HG03460 (cell line): ENCODE measurements around the gene GAGE13.
"Not testable (repeated sequence)": the region's sequence is repeated elsewhere in the genome, so short reads cannot be mapped to it uniquely, and the experiment has no call there.

ENCODE experiments used
- ATAC-seq: cut with Tn5 transposase; IDR thresholded peaks from one replicate; pipeline ENCODE4 v1.9.1; 2021; ENCODE audit not compliant: unreplicated experiment

Gene GAGE13, protein sequence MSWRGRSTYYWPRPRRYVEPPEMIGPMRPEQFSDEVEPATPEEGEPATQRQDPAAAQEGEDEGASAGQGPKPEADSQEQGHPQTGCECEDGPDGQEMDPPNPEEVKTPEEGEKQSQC

DNA sequence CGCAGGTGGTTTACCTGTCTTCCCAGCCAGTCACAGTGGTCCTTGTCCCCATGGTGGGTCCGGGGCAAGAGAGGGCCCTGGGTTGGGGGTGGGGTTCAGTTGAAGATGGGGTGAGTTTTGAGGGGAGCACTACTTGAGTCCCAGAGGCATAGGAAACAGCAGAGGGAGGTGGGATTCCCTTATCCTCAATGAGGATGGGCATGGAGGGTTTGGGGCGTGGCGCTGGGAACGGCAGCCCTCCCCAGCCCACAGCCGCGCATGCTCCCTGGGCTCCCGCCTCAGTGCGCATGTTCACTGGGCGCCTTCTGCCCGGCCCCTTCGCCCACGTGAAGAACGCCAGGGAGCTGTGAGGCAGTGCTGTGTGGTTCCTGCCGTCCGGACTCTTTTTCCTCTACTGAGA is at the start of gene GAGE13:
Gene GAGE13 (plus strand): TSS at position 301 of the 400 bp plus-strand sequence. CDS start 1,156 bp downstream, outside the sequence.
- not testable (repeated sequence) for ATAC-seq

DNA sequence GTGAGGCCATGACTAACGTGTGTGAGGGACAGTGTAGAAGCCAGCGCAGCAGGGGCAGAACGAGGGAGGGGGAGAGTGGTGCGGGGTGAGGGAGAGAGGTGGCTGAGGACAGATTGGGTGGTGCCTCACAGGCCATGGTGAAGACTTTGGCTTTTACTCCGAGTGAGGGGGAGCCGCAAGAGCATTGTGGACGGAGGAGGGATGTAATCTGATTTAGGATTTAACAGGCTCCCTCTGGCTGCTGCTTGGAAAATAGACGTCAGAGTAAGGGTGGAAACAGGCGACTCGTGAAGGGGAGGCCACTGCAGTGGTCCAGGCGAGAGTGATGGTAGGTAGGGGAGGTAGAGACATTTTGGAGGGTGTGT is 48.8 kb upstream of the GAGE13 start:
- no peak for ATAC-seq

DNA sequence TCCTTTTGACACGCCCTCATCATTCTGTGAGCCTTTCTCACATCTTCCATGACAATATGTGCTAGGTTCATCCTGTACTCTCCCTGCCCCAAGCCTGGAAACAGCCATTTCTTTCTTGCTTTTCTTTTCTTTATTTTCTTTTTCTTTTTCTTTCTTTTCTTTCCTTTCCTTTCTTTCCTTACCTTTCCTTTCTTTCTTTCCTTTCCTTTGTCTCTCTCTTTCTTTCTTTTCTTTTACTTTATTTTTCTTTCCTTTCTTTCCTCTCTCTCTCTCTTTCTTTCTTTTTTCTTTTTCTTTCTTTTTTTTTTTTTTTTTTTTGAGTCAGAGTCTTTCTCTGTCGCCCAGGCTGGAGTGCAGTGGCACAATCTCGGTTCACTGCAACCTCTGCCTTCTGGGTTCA is 47.2 kb upstream of the GAGE13 start:
- no peak for ATAC-seq

DNA sequence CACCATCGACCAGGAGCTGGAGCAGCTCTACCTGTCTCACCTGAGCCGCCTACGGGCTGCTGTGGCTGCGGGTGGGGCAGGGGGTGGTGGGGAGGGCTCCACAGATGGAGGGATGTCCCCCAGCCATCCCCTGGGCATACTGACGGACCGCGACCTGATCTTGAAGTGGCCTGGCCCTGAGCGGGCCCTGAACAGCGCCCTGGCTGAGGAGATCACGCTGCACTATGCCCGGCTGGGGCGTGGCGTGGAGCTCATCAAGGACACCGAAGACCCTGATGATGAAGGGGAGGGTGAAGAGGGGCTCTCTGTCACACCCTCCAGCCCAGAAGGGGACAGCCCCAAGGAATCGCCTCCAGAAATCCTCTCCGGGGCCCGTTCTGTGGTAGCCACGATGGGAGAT is 45.2 kb upstream of the GAGE13 start:
- ATAC-seq: no peak

DNA sequence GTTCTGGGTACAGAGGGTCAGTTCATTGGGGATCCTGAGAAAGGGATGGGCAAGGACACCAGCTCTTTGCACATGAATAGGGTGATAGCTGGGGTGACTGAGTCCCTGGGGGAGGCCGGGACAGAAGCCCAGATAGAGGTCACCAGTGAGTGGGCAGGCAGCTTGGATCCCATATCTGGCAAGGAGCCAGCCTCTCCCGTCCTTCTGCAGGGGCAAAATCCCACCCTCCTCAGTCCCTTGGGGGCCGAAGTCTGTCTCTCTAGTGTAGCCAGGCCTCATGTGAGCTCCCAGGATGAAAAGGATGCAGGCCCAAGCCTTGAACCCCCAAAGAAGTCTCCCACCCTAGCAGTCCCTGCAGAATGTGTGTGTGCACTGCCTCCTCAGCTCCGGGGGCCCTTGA is 44.8 kb upstream of the GAGE13 start:
- no peak for ATAC-seq

DNA sequence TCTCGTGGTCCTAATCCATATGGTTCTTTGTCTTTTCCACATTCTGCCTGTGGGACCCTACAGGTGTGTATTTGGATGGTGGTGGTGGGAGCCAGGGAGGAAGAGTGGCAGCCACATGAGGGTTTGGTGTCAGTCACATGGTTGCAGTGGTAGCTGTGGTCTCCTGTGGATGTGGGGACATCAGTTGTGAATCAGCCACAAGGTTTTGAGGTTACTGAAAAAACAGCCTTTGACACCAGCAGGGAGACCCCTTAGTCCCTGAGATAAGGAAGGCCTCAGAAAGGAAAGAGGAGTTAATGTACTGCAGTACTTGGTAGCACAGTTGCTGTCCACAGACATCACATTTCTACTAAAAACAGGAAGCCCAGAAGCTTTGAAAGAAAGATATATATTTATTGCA is 43.7 kb upstream of the GAGE13 start:
- no peak for ATAC-seq

DNA sequence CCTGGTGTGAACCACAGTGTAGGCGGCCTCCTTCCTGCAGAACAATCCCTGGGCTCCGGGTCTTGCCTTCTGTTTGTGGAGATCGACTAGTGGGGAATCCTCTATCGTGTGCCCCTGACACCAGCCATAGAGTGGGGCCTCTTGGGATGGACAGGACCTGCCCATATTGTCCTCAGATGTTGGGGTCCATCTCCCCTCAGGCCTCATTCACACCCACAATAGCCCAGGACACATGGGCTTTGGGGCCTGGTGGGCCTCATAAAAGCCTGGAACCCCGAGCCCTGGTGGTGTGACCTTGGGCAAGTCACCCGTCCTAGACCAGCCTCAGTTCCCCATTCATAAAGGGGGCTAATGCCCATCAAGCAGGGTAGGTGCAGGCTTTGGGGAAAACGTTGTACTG is 41.2 kb upstream of the GAGE13 start:
- ATAC-seq: no peak

DNA sequence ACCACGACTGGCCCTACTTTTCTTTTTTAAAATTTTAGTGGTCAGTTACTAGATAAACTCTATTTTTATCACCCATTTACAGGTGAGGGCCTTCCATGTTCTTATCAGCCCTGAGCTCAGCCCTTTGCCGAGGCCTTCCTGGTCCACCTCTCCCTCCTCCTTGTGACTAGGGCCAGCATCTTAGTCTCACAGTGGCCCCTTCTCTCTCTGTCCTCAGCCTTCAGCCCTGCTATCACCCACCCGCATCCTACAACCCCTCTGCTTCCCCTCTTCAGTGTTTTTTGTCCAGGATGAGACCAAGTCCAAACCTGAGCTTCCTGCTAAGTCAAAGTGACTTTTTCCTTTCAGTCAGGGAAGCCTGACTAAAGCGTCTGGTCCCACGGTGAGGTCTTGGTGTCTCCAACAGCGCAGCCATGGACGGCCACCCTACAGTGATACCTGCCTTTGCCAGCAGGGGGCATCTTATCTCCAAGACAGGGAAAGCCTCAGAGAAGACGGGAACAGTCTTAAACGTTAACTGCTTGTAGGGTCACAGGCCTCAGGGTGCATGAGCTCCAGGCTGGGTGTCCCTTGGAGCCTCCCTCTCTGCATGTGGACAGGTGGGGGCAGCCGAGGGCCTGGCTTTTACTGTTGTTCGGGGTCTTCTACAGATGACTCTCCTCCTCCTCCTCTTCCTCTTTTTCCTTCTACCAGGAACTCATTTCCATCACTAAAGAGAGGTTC is 39.6 kb upstream of the GAGE13 start:
- ATAC-seq: no peak

DNA sequence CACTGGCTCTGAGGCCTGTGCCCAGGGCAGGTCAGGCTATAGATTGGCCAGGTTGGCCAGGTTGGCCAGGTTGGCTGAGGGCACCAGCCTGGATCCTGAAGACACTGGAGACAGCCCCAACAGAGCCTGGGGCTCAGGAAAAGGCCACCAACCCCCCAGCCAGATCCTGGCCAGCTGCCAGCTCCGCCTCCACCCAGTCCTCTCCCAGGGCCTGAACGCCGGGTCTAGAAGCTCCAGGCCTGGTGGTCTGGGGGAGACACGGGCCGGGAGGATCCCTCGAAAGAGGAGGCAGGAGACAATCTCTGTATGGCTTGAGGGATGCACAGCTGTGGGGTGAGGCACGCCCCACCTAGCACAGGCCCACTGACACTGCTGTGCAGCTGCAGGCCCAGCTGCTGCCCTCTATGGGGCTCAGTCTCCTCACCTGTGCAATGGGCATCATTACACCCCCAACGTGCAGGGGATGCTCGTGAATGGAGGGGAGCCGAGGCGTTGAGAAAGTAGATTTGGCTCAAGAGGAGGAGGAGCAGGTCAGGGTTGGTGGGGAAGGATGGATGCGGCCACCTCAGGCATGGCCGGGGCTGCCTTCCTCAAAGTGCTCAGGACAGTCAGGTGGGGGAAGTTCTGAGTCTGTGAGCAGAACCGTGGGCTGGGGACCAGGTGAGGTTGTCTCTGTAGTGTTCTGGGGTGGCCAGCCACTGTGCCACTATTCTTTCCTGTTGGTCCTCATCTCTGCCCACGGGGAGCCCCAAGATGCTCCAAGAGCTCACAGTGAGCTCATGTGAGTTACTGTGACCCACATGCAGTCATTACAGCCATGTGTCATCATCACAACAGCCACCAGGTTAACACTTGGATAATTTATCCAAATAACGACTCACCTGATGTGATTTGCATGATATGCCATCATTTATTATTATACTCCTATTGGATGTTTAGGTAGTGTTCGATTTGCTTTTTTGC is 38.7 kb upstream of the GAGE13 start:
- ATAC-seq: no peak

DNA sequence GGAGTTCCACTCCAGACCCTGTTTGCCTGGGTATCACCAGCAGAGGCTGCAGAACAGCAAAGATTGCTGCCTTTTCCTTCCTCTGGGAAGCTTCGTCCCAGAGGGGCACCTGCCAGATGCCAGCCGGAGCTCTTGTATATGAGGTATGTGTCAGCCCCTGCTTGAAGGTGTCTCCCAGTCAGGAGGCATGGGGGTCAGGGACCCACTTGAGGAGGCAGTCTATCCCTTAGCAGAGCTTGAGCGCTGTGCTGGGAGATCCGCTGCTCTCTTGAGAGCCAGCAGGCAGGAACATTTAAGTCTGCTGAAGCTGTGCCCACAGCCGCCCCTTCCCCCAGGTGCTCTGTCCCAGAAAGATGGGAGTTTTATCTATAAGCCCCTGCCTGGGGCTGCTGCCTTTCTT is 32.1 kb upstream of the GAGE13 start:
- ATAC-seq: not testable (repeated sequence)

DNA sequence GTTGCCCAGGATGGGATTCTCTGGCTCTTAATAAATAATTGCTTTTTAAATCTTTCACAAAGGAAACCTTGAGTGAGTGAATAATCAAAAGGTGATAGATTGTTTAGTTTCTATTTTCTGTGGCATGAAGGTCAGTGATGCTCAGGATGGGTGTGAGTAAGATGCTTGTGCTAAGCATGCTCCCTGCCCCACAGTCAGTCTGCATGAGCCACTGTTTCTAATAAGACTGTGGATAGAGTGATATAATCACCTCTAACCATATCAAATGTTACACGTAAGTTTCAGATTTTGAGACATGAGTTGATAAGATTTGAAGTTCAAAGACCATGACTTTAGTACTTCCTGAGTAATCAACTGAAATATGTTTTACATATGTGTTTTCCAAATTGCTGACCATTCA is 30.7 kb upstream of the GAGE13 start:
- ATAC-seq: no peak

DNA sequence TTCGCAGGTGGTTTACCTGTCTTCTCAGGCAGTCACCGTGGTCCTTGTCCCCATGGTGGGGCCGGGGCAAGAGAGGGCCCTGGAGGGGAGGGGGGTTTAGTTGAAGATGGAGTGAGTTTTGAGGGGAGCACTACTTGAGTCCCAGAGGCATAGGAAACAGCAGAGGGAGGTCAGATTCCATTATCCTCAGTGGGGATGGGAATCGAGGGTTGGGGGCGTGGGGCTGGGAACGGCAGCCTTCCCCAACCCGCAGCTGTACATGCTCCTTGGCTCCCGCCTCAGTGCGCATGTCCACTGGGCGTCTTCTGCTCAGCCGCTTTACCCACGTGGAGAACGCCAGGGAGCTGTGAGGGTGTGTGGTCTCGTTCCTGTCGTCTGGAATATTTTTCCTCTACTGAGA is 28.0 kb upstream of the GAGE13 start, which contains the start of gene GAGE10:
Gene GAGE10 (plus strand): TSS at position 301 of the 400 bp plus-strand sequence. CDS start 1,214 bp downstream, outside the sequence.
- no peak for ATAC-seq

DNA sequence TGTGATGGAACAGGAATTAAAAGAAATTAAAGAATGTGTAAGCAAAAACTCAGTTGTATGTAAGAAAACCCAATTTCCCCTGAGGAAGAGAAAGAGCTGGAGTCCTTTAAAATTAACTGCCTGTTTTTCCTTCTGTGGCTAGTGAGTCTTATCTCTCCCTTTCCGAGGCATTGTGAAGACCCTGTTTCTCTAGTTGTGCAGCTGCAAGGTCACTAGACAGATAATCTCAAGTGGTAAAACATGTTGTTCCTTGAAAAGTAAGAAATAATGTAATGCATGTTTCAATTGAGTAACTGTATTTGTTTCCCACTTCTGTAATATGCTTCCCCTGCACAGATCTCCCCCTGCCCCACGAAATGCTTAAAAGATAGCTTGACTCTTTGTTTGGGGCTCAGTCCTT is 23.6 kb upstream of the GAGE13 start:
- ATAC-seq: not testable (repeated sequence)

DNA sequence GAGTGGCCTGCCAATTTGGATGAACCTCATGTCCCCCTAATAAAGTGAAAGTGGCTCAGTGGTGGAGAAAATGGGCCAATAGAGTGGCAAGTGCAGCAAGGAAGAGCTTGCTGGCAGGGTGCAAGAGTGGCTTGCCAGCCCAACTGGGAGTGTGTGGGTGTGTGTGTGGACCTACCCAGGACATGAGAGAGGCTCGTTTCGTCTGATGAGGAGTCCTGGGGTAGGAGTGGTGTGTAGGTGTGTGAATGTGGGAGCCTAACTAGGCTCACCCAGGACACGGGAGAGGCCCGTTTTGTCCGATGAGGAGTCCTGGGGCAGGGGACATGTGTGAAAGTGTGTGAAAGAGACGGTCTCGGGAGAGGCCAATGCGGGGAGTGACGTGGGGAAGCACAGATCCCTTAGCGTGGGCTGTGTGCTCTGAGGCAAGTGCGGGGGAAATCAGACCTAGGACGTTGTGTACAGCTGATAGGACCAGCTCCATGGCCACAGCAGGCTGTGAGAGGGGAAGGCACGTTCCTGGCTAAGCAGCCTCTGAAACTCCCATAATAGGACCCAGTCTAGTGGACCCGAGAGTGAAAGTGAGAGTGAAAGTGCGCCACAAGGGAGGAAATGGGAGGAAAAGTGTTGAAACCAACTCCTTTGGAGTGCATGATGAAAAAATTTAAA is 22.6 kb upstream of the GAGE13 start:
- ATAC-seq: no peak

DNA sequence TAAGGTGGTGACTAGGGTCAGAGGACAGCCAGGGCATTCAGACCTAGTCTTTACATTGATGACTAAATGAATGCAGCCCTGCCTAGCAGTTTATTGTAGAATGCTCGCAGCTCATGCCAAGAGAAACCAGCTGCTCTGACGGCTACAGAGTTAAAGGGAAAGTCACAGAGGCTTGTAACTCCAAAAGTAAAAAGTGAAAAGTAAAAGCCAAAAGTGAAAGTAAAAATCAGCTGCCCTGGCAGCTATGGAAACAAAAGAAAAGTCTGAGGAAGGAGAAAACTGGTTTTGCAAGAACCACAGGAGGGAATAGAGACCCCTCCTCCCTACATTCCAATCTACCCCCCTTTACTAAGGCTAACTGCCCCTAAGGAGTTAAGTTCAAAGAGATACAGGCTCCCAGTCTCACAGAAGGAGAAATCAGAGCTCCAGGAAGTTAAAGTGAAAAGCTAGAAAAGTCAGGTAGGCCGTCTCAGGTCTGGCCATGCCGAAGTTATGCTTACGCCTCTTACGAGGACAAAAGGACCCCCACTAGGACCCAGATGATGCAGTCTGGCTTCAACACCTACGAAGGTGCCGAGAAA is 21.9 kb upstream of the GAGE13 start:
- ATAC-seq: no peak

DNA sequence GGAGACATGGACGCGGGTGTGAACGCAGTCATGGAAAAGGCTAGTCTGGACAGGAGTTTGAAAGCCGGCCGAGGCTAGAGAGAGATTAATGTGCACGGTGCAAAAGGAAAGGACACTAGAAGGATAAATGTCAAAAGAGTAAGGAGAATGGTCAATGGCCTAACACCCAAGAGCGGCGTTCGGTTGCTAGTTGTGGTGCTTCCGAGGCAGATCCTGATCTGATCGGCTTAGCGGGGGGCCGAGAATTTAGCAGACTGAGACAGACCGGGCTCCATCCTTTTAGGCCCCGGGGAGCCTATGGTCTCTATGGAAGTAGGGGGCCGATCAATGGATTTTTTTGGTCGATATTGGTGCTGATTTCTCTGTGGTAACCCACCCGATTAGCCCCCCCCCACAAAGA is 21.0 kb upstream of the GAGE13 start:
- ATAC-seq: no peak

DNA sequence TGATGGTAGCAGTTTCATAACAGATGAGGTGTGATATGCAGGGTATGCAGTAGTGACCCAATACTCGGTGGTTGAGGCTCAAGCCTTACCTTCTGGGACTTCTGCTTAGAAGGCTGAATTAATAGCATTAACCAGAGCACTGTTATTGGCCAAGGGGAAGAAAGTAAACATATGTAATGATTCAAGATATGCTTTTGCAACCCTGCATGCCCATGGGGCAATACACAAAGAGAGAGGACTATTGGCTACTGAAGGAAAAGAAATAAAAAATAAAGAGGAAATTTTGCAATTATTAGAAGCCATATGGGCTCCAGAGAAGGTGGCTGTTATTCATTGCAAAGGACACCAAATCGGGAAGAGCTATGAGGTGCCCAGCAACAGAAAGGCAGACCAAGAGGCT is 19.2 kb upstream of the GAGE13 start:
- no peak for ATAC-seq

DNA sequence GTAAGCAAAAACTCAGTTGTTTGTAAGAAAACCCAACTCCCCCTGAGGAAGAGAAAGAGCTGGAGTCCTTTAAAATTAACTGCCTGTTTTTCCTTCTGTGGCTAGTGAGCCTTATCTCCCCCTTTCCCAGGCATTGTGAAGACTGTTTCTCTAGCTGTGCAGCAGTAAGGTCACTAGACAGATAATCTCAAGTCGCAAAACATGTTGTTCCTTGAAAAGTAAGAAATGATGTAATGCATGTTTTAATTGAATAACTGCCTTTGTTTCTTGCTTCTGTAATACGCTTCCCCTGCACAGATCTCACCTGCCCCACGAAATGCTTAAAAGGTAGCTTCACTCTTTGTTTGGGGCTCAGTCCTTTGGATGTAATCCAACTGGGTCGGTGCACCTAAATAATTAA is 15.3 kb upstream of the GAGE13 start:
- no peak for ATAC-seq

DNA sequence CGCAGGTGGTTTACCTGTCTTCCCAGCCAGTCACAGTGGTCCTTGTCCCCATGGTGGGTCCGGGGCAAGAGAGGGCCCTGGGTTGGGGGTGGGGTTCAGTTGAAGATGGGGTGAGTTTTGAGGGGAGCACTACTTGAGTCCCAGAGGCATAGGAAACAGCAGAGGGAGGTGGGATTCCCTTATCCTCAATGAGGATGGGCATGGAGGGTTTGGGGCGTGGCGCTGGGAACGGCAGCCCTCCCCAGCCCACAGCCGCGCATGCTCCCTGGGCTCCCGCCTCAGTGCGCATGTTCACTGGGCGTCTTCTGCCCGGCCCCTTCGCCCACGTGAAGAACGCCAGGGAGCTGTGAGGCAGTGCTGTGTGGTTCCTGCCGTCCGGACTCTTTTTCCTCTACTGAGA is 9.6 kb upstream of the GAGE13 start, which contains the start of gene GAGE12J:
Gene GAGE12J (plus strand): TSS at position 301 of the 400 bp plus-strand sequence. CDS start 1,157 bp downstream, outside the sequence.
- ATAC-seq: not testable (repeated sequence)

DNA sequence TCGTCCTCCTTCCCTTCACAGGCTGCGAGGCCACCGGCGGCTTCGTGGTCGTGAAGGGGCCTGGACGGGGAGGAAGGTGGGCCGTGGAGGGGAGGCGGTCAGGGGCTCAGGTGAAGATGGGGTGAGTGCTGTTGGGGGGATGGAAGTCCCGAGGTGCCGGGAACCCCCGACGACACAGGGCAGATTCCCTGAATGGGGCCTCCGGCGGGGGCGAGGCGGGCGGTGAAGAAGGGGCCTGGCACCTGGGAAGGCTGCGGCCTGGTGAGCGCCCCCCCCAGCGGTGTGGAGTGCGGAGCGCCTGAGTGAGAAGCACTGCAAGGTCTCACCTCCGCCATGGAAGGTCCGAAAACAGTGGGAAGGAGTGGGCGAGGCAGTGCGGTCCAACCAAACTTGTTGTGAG is 9.1 kb upstream of the GAGE13 start:
- not testable (repeated sequence) for ATAC-seq

DNA sequence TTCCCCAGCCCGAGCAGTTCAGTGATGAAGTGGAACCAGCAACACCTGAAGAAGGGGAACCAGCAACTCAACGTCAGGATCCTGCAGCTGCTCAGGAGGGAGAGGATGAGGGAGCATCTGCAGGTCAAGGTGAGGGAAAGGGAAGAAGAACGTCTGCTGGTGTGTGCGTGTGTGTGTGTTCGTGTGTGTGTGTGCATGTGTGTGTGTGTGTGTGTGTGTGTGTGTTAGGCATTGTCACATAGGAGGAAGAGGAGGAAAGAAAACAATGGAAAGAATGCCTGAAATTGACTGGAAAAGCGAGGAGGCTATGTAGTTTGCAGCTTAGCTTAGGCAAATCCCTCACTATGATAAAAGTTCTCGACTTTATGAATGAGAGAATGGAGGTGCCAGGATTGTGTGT is 7.6 kb upstream of the GAGE13 start:
- ATAC-seq: not testable (repeated sequence)
